Erythroblast (primary cell): Measurements from ENCODE around the gene ABI1.

ENCODE experiments used
- GATA1 ChIP-seq: IDR thresholded peaks from 2 replicates; pipeline ENCODE4 v1.6.1; 2011; ENCODE audit warnings: low read depth, mild to moderate bottlenecking, control low read depth, low read length, moderate library complexity
- POLR2A ChIP-seq: IDR thresholded peaks from 2 replicates; pipeline ENCODE4 v1.6.1; 2011; ENCODE audit warnings: mild to moderate bottlenecking, low read length

DNA sequence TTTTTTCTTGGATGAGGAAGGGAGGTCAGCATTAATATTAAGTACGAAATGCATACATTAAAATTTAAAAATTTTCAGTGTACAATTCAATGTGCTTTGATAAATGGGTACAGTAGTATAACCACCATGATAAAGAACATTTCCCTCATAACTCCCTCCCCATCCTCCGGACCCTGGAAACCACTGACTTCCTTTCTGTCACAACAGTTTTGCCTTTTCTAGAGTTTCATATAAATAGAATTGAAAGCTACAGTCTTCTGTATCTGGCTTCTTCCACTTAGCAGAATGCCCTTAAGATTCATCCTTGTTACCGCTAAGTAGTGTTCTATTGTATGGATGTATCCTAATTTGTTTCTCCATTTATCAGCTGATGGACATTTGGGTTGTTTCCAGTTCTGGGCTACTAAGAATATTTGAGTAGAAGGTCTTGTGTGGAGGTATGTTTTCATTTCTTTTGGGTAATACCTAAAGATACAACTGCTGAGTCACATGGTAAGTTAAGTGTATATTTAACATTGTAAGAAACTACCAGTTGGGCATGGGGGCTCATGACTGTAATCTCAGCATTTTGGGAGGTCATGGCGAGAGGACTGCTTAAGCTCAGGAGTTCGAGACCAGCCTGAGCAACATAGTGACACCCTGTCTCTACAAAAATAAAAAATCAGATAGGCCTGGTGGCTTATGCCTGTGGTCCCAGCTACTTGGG, 30.8 kb downstream of the ABI1 start:
- TF ChIP-seq POLR2A, result no peak
- TF ChIP-seq GATA1, result no peak
